Fibroblast of the aortic adventitia (primary cell): ENCODE data around the gene ZBTB48. TPM values are rescaled to one million over a fixed set of nuclear protein-coding genes. Genes with fewer than 3 reads are reported as not detected.
A peak's percentile ranks its signal among the peaks of the same experiment; 100 is the strongest.

ENCODE experiments used
- DNase-seq: peaks from one replicate; pipeline ENCODE4 v3.0.0-alpha.2; 2010; ENCODE audit warnings: low read depth
- H3K4me3 ChIP-seq: 2 replicates; pipeline ENCODE4 v1.5.1; 2011; ENCODE audit warnings: low read depth, mild to moderate bottlenecking, control low read depth, low read length, moderate library complexity
- total RNA-seq: library from RNA; depleted of rRNA; stranded (reverse); fragments of >200 nt; gene quantifications from 2 replicates; pipeline ENCODE4 v1.2.3, GENCODE V29; 2012; ENCODE audit warnings: low replicate concordance
- TF ChIP-seq, protein P1 (sequence below): IDR thresholded peaks from 2 replicates; pipeline ENCODE4 v1.5.1; 2011; ENCODE audit warnings: mild to moderate bottlenecking, low read length, control low read depth, inconsistent platforms; ENCODE audit not compliant: insufficient read depth

The ZBTB48 gene
- total RNA-seq = 7.7 and 26.4 TPM in 2 replicates

DNA sequence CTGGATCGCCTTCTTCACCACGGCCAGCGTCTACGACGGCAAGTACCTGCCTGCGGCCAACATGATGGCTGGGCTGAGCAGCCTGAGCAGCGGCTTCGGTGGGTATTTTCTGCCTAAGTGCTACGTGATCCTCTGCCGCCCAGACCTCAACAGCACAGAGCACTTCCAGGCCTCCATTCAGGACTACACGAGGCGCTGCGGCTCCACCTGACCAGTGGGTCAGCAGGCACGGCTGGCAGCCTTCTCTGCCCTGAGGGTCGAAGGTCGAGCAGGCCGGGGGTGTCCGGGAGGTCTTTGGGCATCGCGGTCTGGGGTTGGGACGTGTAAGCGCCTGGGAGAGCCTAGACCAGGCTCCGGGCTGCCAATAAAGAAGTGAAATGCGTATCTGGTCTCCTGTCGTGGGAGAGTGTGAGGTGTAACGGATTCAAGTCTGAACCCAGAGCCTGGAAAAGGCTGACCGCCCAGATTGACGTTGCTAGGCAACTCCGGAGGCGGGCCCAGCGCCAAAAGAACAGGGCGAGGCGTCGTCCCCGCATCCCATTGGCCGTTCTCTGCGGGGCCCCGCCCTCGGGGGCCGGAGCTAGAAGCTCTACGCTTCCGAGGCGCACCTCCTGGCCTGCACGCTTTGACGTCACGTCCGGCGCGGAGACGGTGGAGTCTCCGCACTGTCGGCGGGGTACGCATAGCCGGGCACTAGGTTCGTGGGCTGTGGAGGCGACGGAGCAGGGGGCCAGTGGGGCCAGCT, at the start of gene ZBTB48:
TSS of gene ZBTB48 (plus strand) at position 621 of the 745 bp plus-strand sequence. CDS start 616 bp downstream, outside the sequence.
- TF ChIP-seq, protein P1, sequence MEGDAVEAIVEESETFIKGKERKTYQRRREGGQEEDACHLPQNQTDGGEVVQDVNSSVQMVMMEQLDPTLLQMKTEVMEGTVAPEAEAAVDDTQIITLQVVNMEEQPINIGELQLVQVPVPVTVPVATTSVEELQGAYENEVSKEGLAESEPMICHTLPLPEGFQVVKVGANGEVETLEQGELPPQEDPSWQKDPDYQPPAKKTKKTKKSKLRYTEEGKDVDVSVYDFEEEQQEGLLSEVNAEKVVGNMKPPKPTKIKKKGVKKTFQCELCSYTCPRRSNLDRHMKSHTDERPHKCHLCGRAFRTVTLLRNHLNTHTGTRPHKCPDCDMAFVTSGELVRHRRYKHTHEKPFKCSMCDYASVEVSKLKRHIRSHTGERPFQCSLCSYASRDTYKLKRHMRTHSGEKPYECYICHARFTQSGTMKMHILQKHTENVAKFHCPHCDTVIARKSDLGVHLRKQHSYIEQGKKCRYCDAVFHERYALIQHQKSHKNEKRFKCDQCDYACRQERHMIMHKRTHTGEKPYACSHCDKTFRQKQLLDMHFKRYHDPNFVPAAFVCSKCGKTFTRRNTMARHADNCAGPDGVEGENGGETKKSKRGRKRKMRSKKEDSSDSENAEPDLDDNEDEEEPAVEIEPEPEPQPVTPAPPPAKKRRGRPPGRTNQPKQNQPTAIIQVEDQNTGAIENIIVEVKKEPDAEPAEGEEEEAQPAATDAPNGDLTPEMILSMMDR = no peak
- peak; percentile 95 for DNase-seq
- peak within 1 kb of the TSS; percentile 88 for H3K4me3 ChIP-seq

- DNase-seq = no peak
- TF ChIP-seq, protein P1 = no peak
These were observed 49.2 kb upstream of the ZBTB48 start for GRCh38 chr1:6530504-6531160.

DNA sequence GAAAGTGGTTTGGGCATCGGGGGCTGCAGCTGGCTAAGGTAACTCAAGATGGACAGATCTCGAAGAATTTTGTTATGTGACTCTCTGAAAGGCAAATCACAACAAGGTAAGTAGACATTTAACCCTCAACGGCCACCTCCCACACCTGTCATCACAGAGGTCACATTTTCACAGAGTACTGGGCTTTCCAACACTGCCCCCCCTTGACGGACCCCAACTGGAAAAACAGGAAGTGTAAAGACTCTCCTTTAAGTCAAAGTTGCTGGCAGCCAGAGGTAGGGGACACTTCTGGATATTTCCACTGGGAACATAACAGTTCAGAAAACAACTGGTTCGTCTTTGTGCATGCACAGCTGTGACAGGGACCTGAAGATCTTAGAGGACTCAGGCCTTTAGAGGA, 47.8 kb upstream of the ZBTB48 start:
- DNase-seq = no peak
- H3K4me3 ChIP-seq = no peak overlapping the region
- TF ChIP-seq, protein P1 = no peak

More at GRCh38 chr1:6530504-6531160, 49.2 kb upstream of the ZBTB48 start:
- no peak overlapping the region for H3K4me3 ChIP-seq

GRCh38 chr1:6534248-6534822, 45.5 kb upstream of the ZBTB48 start:
- no peak for DNase-seq
- TF ChIP-seq, protein P1 = no peak
- H3K4me3 ChIP-seq = no peak overlapping the region

GRCh38 chr1:6535214-6535613, 44.6 kb upstream of the ZBTB48 start:
- TF ChIP-seq, protein P1 = no peak
- no peak for DNase-seq
- no peak overlapping the region for H3K4me3 ChIP-seq

DNA sequence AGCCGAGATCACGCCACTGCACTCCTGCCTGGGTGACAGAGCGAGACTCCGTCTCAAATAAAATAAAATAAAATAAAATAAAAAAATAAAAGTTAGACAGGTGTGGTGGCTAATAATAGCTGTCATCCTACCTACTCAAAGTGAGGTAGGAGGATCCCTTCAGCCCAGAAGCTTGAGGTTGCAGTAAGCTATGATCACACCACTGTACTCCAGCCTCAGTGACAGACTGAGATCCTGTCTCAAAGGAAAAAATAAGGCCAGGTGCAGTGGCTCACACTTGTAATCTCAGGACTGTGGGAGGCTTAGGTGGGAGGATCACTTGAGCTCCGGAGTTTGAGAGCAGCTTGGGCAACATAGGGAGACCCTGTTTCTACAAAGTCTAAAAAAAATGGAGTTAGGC, 43.5 kb upstream of the ZBTB48 start:
- no peak for DNase-seq
- TF ChIP-seq, protein P1 = no peak
- no peak overlapping the region for H3K4me3 ChIP-seq
